HTERT RPE-1 (cell line): Measurements from ENCODE around the gene ENTPD6.
"Not testable (repeated sequence)": the region's sequence is repeated elsewhere in the genome, so short reads cannot be mapped to it uniquely, and the experiment has no call there.

ENCODE experiments used
- in situ Hi-C: fragments of 300-500 bp; cut with MboI; formaldehyde crosslinking; loops from 4 replicates; pipeline ENCODE4 v1.14.3; 2020; ENCODE audit warnings: low sequenced_read_pairs

ENTPD6 gene

GRCh38 chr20:25195014-25195961, at the start of gene ENTPD6:
ENTPD6 (plus strand) TSS chr20:25195712; CDS start chr20:25206537, 10,825 bp downstream.
- in situ Hi-C loops, result no loop called here

- in situ Hi-C loops, result no loop called here
Observed at GRCh38 chr20:25146976-25147375, 48.5 kb upstream of the ENTPD6 start.

DNA sequence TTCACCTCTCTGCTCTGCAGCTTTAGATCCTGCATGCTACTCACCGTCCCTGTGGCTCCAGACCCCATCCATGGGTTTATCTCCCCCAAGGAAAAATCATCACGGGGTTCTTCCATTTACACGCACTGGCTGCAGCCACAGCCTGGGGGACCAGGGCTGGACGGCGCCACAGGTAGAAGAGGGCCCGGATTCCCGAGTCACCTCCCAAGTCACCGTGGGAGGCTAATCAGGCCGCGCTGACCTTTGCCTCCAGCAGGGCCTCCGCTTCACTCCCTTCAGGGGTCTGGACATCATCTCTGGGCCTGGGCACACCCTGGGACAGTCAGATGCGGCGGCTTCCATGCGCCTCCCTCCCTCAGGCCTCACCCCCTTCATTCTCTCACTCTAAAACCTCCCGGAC, 47.8 kb upstream of the ENTPD6 start:
- in situ Hi-C loops, result no loop called here

GRCh38 chr20:25148181-25148981, 47.1 kb upstream of the ENTPD6 start:
- in situ Hi-C loops, result no loop called here

- in situ Hi-C loops, result no loop called here
Observed at GRCh38 chr20:25148982-25149846, 46.3 kb upstream of the ENTPD6 start.

- in situ Hi-C loops, result no loop called here
Observed at GRCh38 chr20:25150016-25150415, 45.5 kb upstream of the ENTPD6 start.

DNA sequence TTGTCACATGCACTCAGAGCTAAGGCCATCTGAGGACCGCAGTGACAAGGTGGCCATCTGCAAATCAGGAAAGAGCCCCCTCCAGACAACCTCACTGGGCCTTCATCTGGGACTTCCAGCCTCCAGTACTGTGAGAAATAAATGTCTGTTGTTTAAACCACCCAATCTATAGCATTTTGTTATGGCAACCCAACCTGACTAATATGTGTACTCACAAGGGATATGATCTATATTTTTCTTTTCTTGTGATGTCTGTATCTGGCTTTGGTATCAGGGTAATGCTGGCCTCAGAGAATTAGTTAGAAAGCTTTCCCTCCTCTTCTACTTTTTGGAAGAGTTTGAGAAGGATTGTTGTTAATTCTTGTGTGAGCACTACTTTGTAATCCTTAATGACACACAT, 37.5 kb upstream of the ENTPD6 start:
- in situ Hi-C loops, result no loop called here

- in situ Hi-C loops, result no loop called here
Observed at GRCh38 chr20:25160467-25160866, 35.0 kb upstream of the ENTPD6 start.

GRCh38 chr20:25160897-25161296, 34.6 kb upstream of the ENTPD6 start:
- in situ Hi-C loops, result no loop called here

GRCh38 chr20:25165128-25165527, 30.4 kb upstream of the ENTPD6 start:
- in situ Hi-C loops, result no loop called here

- in situ Hi-C loops, result not testable (repeated sequence)
Observed at GRCh38 chr20:25166105-25166782, 29.3 kb upstream of the ENTPD6 start.

- in situ Hi-C loops, result no loop called here
Observed at GRCh38 chr20:25173321-25173720, 22.2 kb upstream of the ENTPD6 start.

DNA sequence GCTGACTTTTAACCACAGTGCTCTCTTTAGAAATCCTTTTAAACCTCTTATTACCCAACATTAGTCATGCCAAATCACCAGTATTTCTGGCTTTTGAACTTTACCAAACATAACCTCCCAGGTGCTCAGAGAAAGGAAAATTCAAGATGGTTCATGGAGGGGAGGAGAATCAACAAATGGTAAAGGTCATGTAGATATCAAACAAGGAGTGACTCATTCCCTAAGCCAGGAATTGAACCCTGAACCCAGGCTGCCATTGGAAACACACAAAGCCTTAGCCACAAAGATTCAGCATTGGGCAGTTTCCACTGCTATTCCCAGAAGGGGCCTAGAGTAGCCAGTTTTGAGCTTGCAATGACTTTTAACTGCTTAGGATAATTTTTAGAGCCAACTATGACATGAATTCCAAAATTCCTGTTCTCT, 21.6 kb upstream of the ENTPD6 start:
- in situ Hi-C loops, result no loop called here

DNA sequence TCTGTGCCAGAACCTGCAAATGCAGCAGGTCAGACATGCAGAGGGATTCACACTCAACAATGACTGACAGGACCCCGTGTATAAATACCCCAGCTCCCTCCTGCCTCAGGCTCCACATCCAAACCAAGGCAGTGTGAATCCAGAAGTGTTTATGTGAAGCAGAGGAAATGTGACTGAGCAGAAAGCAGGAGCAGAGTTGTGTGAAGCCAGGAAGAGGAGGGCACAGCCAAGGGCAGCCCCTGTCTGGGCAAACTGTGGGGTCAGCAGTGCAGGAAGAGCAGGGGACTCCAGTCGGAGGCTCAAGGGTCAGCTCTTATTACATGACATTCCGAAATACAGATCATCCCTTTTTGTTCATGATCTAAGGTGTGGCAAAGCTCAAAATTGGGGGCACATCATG, 19.3 kb upstream of the ENTPD6 start:
- in situ Hi-C loops, result no loop called here

DNA sequence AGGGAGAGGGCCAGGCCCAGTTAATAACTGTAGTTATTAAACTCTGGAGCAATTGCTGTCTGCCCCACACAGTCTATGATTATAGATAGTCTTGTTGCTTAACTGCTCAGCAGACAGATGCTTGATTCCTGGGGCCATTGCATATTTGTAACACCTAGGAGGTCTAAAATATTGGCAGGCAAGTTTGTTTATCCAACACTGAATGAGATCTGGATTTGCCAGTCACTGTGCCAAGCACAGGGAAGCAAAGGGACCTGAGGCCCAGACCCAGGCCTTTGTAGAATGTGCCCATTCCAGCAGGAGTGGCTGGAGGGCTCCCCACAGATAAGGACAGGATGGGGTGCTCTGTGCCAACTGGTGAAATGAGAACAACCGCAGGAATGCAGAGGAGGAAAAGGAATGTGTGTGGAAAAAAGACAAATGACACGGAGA, 17.6 kb upstream of the ENTPD6 start:
- in situ Hi-C loops, result no loop called here

DNA sequence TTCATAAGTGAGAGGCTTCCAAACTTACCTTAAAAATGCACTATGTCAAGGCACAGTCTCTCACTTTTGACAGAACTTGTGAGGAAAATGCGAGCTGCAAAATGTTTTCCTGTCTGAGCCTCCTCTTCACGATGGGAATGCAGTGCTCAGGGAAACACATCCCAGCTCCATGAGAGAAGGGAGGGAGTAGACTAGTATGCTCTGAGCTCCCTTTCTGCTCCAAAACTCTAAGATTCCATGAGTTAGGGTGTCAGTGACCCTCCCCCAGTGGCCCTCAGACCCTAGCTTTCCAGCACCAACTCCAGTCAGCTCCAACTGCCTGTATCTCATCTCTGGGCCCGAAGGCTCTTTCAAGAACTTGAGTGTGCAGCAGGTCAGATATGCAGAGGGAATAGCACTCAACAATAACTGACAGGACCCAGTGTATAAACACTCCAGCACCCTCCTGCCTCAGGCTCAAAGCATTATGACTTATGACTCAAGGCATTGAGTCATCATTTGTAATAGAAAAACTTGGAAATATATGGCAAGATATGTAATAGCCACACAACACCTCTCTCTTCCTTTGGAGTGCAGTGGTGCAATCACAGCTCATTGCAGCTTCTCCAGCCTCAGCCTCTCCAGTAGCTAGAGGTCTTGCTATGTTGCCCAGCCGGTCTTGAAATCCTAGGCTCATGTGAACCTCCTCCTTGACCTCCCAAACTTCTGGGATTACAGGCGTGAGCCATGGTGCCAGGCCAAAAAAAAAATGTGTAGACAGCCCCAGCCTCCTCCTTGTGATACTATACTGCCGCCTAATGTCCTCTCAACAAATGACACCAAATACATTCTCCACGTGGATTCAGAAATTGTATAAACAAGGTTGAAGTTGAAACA, 16.7 kb upstream of the ENTPD6 start:
- in situ Hi-C loops, result no loop called here

DNA sequence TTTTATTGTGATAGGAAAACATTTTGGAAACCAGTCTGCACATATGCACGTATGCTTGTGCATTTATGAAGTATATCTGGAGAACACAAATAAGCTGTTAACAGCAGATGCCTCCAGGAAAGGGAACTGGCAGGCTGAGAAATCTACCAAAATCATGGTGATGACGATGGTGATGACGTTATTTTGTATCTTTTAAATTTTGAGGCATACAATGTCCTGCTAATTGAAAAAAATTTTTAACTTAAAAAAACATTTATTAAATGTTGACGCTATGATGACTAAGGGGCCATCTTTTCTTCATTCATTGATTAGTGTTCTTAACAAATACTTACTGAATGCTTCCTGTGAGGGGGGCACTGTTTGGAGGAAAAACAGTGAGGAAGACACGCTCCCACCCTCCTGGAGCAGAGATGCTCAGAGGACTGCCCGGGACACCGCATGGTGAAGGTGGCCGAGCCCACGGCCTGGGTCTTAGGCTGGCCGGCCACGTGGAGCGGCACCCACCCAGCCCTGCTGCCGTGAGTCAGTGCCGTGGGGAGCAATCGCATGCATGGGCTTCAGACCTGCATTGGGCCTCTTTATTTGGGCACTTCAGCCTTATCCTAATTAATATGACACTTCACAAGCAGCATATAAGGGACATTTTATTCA, 15.9 kb upstream of the ENTPD6 start:
- in situ Hi-C loops, result no loop called here

GRCh38 chr20:25184391-25184790, 11.1 kb upstream of the ENTPD6 start:
- in situ Hi-C loops, result not testable (repeated sequence)

GRCh38 chr20:25187220-25187619, 8.3 kb upstream of the ENTPD6 start:
- in situ Hi-C loops, result no loop called here
